T47D (cell line): ENCODE data around the gene LKAAEAR1.

ENCODE experiments used
- DNase-seq, 2 experiments: peaks; one replicate each; pipeline versions ENCODE4 v3.0.0 to v3.0.0-alpha.2; 2011 to 2012; ENCODE audit warnings: low read depth in 1 of 2, low spot score in 1 of 2
- JUND ChIP-seq: IDR thresholded peaks from 2 replicates; pipeline ENCODE4 v1.6.1; 2012; ENCODE audit warnings: low read depth
- in situ Hi-C: cut with HindIII; loops from 2 replicates; pipeline ENCODE4 v1.10.0; 2016; ENCODE audit warnings: low sequenced_read_pairs, low pct_unique_long_range_greater_than_20kb

LKAAEAR1 gene

DNA sequence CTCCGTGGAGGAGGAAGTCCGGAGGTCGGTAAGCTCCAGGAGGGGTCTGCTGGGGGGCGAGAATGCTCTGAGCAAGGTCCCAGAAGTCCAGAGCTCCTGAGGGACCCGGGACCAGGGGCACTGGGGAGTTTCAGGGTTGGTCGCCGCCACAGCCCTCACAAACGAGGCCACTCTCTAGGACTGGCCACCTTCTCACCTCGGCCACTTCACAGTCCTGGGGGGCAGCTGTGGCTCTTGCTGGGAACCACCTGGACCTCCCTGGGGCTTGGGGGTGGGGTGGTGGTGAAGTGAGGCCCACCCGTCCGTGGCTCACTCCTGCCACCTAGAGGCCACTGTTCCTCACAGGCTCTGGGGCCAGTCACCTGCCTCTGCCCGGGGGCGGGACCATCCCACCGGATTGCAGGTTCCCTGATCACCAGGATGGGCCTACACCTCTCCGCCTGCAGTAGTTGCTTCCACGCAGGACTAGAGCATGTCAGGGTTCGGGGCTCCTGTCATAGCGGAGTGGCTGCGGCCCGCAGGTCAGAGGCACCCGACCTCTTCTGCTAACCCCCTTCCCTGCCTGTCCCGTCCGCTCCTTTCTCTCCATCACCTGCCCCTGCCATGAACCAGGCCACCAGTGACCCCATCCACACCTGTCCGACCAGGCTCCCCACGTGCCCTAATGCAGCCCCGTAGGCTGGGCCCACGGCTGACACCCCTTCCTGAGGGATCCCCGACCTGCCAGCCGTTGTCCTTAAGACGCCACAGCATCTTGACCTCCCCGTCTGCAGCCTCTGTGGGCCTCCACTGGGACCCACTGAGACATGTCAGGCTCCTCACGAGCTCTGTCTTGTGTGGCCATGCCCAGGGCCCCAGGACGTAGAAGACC, 26.3 kb downstream of the LKAAEAR1 start:
- in situ Hi-C loops: no loop called here
- no peak for TF ChIP-seq JUND
- DNase-seq: peak; percentile 80 to 96

DNA sequence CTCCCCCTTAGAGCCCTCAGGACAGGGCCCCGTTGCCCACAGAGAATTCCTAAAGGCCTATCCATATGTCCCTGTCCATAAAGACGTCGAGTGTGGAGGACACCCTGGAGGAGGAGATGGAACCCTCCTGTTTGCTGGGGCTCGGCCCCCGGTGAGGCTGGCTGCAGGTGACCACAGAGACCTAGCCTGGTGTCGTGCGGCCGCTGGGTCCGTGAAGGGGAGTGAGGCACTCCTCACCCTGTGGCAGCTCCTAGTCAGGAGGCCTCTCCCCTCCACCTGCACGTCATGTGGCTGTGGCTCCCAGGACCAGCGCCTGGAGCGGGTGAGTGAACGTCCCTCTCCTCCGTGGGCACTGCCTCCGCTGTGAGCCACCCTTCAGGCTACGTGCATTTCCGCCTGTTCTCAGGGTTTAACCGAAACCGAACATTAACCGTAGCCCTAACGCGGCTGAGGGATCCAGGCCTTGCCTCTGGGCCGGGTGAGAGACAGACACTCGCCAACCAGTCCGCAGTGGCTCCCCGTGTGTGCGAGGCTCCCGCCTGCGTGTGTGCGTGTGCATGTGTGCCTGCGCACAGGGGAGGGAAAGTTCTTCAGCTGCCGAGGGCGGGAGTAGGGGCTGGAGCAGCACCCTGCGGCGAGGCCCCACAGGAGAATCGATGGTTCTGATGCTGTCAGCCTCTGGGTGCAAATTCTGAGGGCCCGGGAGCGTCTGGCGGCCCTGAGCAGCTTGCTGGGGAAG, 27.1 kb downstream of the LKAAEAR1 start:
- in situ Hi-C loops: no loop called here
- TF ChIP-seq JUND: no peak
- DNase-seq: no peak

DNA sequence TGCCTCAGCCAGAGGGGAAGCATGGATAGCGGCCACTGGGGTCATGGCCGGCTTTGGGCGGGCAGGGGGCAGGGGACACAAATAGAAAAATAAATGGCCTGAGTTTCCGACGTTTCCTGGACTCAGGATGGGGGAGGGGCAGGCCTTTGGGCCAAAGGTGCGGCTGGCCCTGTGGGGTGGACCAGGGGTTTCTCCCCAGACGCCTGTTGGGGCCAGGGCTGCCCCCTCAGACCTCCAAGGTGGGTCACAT, 27.6 kb downstream of the LKAAEAR1 start:
- in situ Hi-C loops: no loop called here
- TF ChIP-seq JUND: no peak

DNA sequence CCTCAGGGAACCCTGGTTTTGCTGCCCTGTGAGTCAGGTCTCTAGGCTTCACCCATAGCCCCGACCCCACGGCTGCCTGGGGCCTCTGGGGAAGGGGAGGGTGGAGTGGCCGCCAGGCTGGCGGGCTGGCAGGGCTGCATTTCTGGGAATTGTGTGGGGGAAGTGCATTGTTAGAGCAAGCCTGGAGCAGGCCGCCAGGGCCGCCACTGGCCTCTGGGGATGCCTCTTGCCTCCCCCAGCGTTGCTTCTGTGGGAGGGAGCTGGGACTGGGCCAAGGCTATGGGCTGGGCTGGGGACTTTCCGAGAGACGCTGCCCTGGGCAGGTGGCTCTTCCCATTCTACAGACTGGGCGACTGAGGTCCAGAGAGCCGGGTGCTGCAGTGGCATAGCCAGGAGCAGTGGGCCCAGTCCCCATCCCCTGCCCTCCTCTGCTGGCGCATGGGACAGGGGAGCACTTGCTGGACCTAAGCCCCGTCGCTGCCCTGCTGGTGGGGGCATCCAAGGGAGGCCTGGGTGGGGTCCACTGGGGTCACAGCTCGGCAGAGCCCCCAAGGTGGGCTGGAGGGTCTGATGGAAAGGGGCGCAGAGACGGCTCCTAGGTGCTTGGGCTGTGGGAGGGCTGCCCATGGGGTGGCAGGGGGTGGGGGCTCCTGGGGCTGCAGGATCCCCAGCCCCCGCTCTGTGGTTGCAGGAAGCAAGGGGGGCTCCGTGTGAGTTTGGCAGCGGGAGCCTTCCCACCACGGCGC, 28.1 kb downstream of the LKAAEAR1 start:
- in situ Hi-C loops: no loop called here
- no peak for TF ChIP-seq JUND
- no peak for DNase-seq

More for the DNA sequence above, 27.6 kb downstream of the LKAAEAR1 start:
- DNase-seq: no peak

DNA sequence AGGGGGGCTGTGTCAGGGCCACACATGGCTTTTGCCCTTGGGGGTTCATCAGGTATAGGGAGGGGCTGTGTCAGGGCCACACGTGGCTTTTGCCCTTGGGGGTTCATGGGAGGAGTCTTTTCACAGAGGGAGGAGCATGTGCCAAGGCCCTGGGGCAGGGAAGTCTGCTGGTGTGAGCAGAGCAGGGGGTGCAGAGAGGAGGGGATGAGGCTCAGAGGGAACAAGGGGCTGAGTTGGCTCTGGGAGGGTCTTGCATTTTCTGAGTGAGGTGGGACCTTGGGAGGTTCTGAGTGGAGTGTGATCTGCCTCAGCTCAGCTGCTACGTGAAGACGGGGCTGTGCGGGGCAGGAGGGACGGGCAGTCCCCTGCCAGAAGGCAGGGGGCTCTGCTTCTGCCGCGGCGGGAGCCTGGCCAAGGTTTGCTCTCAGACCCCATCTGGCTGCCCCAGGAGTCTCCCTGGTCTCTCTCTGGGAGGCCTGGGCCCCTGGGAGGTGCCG, 28.8 kb downstream of the LKAAEAR1 start:
- TF ChIP-seq JUND: no peak
- in situ Hi-C loops: no loop called here

DNA sequence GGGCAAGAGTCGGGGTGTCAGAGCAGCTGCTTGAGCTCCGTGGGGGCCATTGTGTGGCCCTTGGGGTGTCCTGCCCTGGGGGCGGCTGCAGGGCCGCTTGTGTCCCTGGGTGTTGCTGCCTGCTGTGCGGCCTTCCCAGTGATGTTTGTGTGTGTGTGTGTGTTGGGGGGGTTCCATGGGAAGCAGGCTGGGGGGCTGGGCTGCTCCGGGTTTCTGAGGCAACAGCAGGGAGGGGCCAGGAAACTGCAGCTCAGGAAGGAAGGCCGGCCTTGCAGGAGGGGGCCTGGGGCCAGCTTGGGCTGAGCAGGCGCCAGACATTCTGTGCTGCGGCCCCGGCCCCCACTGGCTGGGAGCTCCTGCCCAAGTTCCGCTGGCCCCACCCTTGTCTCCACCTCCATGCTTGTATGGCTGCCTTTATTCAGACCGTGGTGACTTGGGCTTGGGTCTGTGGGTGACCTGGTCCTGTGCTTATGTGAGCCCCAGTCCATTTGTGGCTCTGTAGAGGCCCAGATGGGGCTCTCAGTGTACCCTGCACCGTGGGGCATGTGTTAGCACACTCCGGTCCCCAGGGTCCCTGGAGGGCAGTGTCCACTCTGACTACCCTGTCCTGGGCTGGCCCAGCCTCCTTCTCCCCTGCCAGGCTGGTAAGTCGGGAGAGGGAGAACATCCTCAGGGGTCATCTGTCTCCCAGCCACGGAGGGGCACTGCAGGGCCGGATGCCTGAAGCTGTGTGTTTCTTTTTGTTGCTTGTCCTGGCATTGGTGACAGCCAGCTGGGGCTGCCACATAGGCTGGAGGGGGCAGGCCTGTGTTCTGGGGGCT, 30.1 kb downstream of the LKAAEAR1 start:
- TF ChIP-seq JUND: no peak
- in situ Hi-C loops: no loop called here
- peak in 1 of 2 experiments; percentile 64 for DNase-seq

More for the DNA sequence above, 28.8 kb downstream of the LKAAEAR1 start:
- no peak for DNase-seq

DNA sequence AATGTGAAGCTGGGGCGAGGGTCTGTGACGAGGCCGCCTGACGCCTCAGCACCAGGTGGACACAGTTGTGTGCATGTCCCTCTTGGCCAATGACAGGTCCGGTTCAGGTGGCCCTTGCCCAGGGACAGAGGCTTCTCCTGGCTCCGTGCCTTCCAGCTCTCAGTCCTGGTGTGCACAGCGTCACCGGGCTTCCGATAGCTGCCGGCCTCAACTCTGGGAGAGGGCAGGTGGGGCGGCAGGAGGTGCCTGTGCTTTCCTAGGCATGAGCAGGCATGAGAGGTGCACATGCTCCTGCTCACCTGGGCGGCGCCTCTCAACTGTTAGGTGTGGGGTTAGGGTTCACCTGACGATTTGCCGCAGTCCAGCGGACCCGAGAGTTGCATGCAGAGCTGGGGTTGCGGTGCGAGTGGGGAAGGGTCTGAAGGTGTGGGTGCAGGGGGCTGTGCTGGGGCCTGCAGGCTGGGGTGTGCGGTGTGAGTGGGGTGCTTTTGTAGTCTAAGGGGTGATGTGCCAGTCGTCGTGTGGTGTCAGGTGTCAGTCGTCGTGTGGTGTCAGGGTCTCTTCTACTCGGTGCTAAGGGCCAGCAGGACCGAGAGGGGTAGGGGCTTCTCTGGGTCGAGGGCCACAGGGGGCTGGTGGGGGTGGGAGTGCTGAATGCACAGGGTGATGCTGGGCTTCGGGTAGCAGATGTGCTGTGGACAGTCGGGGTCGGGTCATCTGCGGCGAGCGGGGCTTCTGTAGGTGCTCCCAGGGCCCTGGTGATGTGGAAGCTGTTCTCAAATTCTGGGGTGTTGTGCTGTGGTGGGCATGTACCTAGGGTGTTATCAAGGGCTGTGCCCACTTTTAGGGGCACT, 31.0 kb downstream of the LKAAEAR1 start:
- TF ChIP-seq JUND: no peak
- in situ Hi-C loops: no loop called here
- no peak for DNase-seq

DNA sequence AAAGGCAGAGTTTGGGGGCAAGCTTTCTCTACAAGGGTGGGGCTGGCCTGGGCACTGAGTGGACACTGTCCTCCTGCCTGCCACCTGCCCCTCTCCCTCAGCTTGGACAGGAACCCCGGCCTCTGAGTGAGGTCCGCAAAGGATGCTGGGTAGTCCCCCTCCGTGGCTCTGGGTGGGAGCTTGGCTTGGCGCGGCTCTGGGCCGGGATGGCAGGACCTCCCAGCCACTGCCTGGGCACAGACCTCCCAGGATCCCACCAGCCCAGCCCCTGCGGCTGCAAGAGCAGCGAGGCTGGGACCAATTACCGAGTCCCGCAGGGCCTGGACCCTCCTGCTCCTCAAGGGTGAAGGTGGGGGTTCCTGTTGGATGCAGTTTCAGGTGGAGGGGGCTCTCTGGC, 31.9 kb downstream of the LKAAEAR1 start:
- TF ChIP-seq JUND: no peak
- in situ Hi-C loops: no loop called here
- DNase-seq: no peak

DNA sequence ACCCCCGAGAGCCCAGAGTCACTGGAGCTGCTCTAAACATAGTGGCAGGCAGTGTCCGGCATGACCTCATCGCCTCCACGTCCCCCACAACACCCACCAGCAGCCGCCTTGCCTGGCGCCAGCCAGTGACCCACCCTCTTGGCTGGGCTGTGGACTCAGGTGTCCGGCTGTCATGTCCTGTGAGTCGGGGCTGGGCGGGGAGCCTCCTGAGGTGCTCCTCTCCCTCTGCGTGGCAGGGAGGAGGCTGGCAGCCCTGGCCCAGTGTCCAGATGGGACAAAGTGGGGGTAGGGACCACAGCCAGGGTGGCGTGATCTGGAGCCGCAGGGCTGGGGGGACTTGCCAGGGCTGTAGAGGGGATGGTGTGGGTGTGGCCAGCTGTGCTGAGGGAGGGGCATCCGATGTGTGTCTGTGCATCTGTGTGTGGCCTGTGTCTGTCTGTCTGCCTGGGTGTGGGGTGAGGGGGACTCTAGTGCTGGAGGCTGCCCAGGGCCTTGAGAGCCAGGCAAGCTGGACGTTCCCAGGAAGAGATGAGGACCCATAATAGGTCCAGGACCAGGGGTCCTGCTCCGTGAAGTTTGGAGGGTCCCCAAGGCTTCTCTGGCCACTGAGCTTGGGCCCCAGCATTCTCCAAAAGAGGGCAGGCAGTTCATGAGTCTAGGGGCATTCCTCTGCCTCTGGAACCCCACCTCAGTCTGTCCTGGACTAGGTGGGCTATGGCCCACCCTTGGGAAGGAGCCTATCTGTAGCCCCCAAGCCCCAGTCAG, 32.5 kb downstream of the LKAAEAR1 start:
- TF ChIP-seq JUND: no peak
- DNase-seq: no peak
- in situ Hi-C loops: no loop called here

DNA sequence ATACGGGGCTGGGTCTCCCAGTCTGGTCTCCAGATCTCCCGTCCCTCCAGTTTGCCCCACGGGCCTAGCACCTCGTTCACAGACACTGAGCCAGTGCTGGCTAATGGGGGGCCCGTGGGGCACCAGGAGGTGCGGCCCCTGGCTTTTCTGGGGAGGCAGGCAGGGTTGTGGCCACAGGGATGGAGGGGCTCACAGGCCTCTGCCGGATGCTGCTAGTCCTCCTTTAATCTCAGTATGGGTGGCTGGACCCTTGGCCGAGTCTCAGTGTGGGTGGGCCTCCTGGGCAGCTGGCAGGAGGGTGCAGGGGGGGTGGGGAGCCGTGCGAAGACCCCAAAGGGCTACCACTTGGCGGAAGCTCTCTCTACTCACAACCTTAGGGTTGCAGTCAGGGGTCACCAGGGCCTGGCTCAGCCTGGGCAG, 33.2 kb downstream of the LKAAEAR1 start:
- DNase-seq: no peak
- in situ Hi-C loops: no loop called here
- TF ChIP-seq JUND: no peak
